Measurements from ENCODE around the gene ZBTB21.

GRCh38 chr21:41980561-41980960 is 29.6 kb downstream of the ZBTB21 start:
- no peak for TF ChIP-seq TOX (CRISPR knock-in tag; IDR thresholded peaks at IDR 0.05; ENCODE audit: borderline replicate concordance)
- TF ChIP-seq BACH2 (CRISPR knock-in tag; IDR thresholded peaks at IDR 0.05; ENCODE audit: borderline replicate concordance): no peak
- no peak for TF ChIP-seq ZFP3 (CRISPR knock-in tag; IDR thresholded peaks at IDR 0.05)
- no peak for TF ChIP-seq CREB5 (CRISPR knock-in tag; IDR thresholded peaks at IDR 0.05; ENCODE audit: low read depth)
